ENCODE data around the gene PRRG1. TPM values are rescaled to one million over a fixed set of nuclear protein-coding genes. Genes with fewer than 3 reads are reported as not detected.
"Not testable (repeated sequence)": the region's sequence is repeated elsewhere in the genome, so short reads cannot be mapped to it uniquely, and the experiment has no call there.

Gene PRRG1
- total RNA-seq, 1 donor from 2014 or later, result 12.9 TPM

DNA sequence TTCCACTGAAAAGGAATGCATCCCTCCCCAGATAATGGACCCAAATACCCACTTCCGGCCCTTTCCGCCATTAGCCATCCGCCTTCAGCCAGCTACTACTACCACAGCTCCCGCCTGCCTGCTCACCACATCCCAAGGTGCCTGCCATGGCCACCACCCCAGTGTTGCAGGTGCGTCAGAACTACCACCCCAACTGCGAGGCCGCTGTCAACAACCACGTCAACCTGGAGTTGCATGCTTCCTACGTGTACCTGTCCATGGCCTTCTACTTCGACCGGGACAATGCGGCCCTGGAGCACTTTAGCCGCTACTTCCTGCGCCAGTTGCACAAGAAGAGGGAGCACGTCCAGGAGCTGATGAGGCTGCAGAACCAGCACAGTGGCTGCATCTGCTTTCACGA lies 92.2 kb downstream of the PRRG1 start:
- Histone ChIP-seq H3K27ac (replicated peaks) (no peak overlapping the region), H3K4me3 (no peak overlapping the region), H3K9me3 (replicated peaks) (no peaks in the 10 kb centered on the region), H3K36me3 (no peaks in the 10 kb centered on the region), H3K4me1 (peaks cover 6% of the 10 kb centered on the region), H3K27me3 (ENCODE audit: low read depth) (no peaks in the 10 kb centered on the region)
- no peak for DNase-seq
- no peak for TF ChIP-seq CTCF (IDR thresholded peaks at IDR 0.05; ENCODE audit: borderline replicate concordance)
- intact Hi-C loops (cut with micrococcal nuclease), result no loop called here

DNA sequence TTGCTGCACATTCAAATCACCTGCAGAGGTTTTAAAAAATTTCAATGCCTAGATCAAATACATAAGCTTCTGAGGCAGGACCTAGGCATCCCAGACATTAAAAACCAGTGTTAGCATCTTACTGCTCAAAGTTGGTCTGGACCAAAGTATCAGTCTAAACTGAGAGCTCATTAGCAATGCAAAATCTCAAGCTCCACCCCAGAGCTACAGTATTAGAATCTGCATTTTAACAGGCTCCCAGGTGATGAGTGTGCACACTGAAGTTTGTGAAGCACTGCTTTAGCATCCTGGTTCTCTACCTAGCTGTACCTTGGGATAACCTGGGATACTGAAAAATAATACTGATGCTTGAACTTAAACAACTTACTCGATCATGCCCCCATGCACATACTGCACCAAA lies 96.0 kb downstream of the PRRG1 start:
- no peak overlapping the region for H3K4me3 ChIP-seq
- DNase-seq, result no peak
- H3K27ac ChIP-seq (replicated peaks), result no peak overlapping the region
- H3K4me1 ChIP-seq, result no peaks in the 10 kb centered on the region
- no peaks in the 10 kb centered on the region for H3K36me3 ChIP-seq
- no peak for TF ChIP-seq CTCF (IDR thresholded peaks at IDR 0.05; ENCODE audit: borderline replicate concordance)
- no peaks in the 10 kb centered on the region for H3K27me3 ChIP-seq (ENCODE audit: low read depth)
- intact Hi-C loops (cut with micrococcal nuclease), result no loop called here
- H3K9me3 ChIP-seq (replicated peaks), result no peaks in the 10 kb centered on the region

- Histone ChIP-seq H3K27me3 (ENCODE audit: low read depth) (no peaks in the 10 kb centered on the region), H3K9me3 (replicated peaks) (no peaks in the 10 kb centered on the region), H3K36me3 (no peaks in the 10 kb centered on the region), H3K4me1 (no peaks in the 10 kb centered on the region), H3K4me3 (no peak overlapping the region), H3K27ac (replicated peaks) (no peak overlapping the region)
- no peak for DNase-seq
- TF ChIP-seq CTCF (IDR thresholded peaks at IDR 0.05; ENCODE audit: borderline replicate concordance), result no peak
- intact Hi-C loops (cut with micrococcal nuclease), result no loop called here
Measured at GRCh38 chrX:37453821-37454220, 104.7 kb downstream of the PRRG1 start.

DNA sequence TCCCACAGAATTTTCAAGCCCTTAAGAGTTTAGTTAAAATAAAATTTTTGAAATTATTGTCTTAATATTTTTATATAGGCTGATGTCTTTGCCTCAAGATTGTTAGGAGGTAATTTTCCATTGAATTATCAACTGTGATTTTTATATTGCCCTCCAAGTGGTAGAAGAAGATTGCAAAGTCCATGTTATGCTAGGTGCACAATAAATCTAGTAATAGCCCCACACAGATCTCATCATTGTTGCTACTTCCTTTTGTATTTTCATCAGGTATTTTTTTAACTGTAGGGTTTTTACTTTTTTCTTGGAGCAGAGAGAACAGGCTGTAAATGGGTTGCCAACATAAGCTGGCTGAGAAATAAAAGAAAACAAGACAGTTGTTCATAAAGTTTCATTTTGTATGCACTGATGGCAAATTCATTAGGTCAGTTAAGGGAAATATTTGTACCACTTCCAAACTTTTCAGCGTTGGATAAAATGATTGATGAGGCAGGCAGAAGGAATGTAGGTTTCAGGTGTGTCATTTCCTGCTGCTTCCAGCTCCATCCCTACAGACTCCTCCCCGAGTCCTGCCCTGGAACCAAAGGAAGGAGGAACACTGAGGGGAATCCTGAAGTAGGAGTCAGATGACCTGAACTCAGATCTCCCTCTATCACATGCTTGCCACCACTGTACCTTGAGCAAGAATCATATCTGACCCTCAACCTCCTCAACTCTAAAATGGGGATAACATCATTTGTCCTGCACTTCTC lies 105.5 kb downstream of the PRRG1 start:
- Histone ChIP-seq H3K9me3 (replicated peaks) (no peaks in the 10 kb centered on the region), H3K4me1 (no peaks in the 10 kb centered on the region), H3K27ac (replicated peaks) (no peak overlapping the region), H3K4me3 (no peak overlapping the region), H3K27me3 (ENCODE audit: low read depth) (no peaks in the 10 kb centered on the region), H3K36me3 (no peaks in the 10 kb centered on the region)
- no peak for DNase-seq
- TF ChIP-seq CTCF (IDR thresholded peaks at IDR 0.05; ENCODE audit: borderline replicate concordance), result no peak
- intact Hi-C loops (cut with micrococcal nuclease), result no loop called here

DNA sequence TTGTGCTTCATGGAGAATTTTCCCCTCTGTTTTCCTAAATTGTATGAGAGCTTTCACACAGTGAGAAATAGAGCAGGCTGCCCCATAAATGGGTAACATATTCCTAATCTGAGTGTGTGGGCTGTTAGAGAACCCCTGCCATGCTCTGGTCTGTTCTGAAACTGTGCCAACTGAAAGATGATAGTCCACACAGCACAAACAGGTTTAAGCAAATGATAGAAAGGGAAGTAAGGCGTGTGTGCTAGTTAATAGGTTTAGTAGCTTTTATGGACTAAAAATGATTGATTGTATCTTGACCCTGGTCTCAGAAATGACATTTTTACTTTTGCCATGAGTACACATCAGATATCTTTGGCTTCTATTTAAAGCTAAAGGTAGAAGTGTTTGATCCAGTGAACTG lies 106.2 kb downstream of the PRRG1 start:
- intact Hi-C loops (cut with micrococcal nuclease), result no loop called here
- Histone ChIP-seq H3K4me1 (no peaks in the 10 kb centered on the region), H3K27me3 (ENCODE audit: low read depth) (no peaks in the 10 kb centered on the region), H3K36me3 (no peaks in the 10 kb centered on the region), H3K27ac (replicated peaks) (no peak overlapping the region), H3K4me3 (no peak overlapping the region), H3K9me3 (replicated peaks) (no peaks in the 10 kb centered on the region)
- DNase-seq, result no peak
- TF ChIP-seq CTCF (IDR thresholded peaks at IDR 0.05; ENCODE audit: borderline replicate concordance), result no peak

- H3K9me3 ChIP-seq (replicated peaks); H3K4me3 ChIP-seq; intact Hi-C loops (cut with micrococcal nuclease); H3K4me1 ChIP-seq; H3K27me3 ChIP-seq (ENCODE audit: low read depth); DNase-seq; H3K36me3 ChIP-seq; H3K27ac ChIP-seq (replicated peaks): not testable (repeated sequence)
Measured at GRCh38 chrX:37460285-37460684, 111.1 kb downstream of the PRRG1 start.

Data from left ventricle myocardium inferior (tissue), 1 donor.